ENCODE results near the gene NPNT. TPM values are rescaled to one million over a fixed set of nuclear protein-coding genes. Genes with fewer than 3 reads are reported as not detected.

NPNT gene
- total RNA-seq (2022; extraction: Qiagen RNA extraction), result 0.33 to 0.86 TPM (median 0.45 TPM) in 5 replicates

GRCh38 chr4:105894660-105895582, at the start of gene NPNT:
Gene NPNT (plus strand): TSS chr4:105895471. CDS start chr4:105895653, 182 bp downstream.

Other genes starting within 250 kb of the NPNT start
- 15.4 to 18.2 TPM (median 17.3 TPM) in 5 replicates for gene INTS12, start 186.8 kb upstream of the NPNT start, total RNA-seq (2022; extraction: Qiagen RNA extraction)
- gene GSTCD, start 186.7 kb upstream of the NPNT start, total RNA-seq (2022; extraction: Qiagen RNA extraction), result 4.9 to 7.8 TPM (median 6.5 TPM) in 5 replicates

All from A549 treated with dexamethasone at 1 μM for 4 hours (cell line).